AG04450 (cell line): ENCODE results near the gene PTGR3. TPM values are rescaled to one million over a fixed set of nuclear protein-coding genes. Genes with fewer than 3 reads are reported as not detected.
"Not testable (repeated sequence)": the region's sequence is repeated elsewhere in the genome, so short reads cannot be mapped to it uniquely, and the experiment has no call there.

Experiments
- CTCF ChIA-PET: fragments of 300-600, 350-600 bp; formaldehyde crosslinking; extraction: SDS; loops from one replicate; lab custom pipeline; 2022; ENCODE audit warnings: antibody characterized with exemption, inconsistent platforms; lab: Charles Lee
- POLR2A ChIA-PET: fragments of 350-600 bp; formaldehyde crosslinking; extraction: SDS; loops from one replicate; lab custom pipeline; 2021; ENCODE audit warnings: antibody characterized with exemption, inconsistent platforms; lab: Yijun Ruan, JAX
- DNase-seq: peaks from one replicate; pipeline ENCODE4 v3.0.0-alpha.2; 2011; ENCODE audit warnings: low read depth, low spot score
- H3K27ac ChIP-seq: one replicate; pipeline ENCODE4 v1.5.1; 2012; ENCODE audit warnings: low read depth, low read length, control low read depth
- H3K27me3 ChIP-seq: one replicate; pipeline ENCODE4 v1.6.0; 2012; ENCODE audit warnings: low read length; ENCODE audit not compliant: control insufficient read depth, insufficient read depth
- H3K4me3 ChIP-seq: 2 replicates; pipeline ENCODE4 v1.5.1; 2011; ENCODE audit warnings: mild to moderate bottlenecking, low read depth, low read length, control low read depth
- H3K9me3 ChIP-seq: 2 replicates; pipeline ENCODE4 v1.5.1; 2012; ENCODE audit warnings: low read length; ENCODE audit not compliant: control insufficient read depth, insufficient read depth
- CTCF ChIP-seq: IDR thresholded peaks from 2 replicates; pipeline ENCODE4 v1.5.1; 2011; ENCODE audit warnings: low read depth, low read length, control low read depth, inconsistent platforms
- polyA plus RNA-seq: library from polyadenylated mRNA; depleted of rRNA; stranded (reverse); fragments of >200 nt; gene quantifications from 2 replicates; pipeline ENCODE4 v1.2.3, GENCODE V29; 2011

PTGR3 gene
- polyA plus RNA-seq, 1 experiment, result 30.9 TPM

GRCh38 chr18:75198036-75198435 lies 10.9 kb downstream of the PTGR3 start:
- CTCF ChIA-PET, result no interaction called here
- DNase-seq, result no peak
- H3K27ac ChIP-seq, result no peak overlapping the region

GRCh38 chr18:75192899-75193298 lies 16.0 kb downstream of the PTGR3 start:
- Histone ChIP-seq H3K27ac (no peak overlapping the region), H3K9me3 (no peaks in the 10 kb centered on the region), H3K4me3 (no peak overlapping the region), H3K27me3 (no peaks in the 10 kb centered on the region)
- ChIA-PET CTCF (no interaction called here), POLR2A (no interaction called here)
- no peak for TF ChIP-seq CTCF
- DNase-seq, result no peak

More at GRCh38 chr18:75198036-75198435, 10.9 kb downstream of the PTGR3 start:
- Histone ChIP-seq H3K9me3 (no peaks in the 10 kb centered on the region), H3K4me3 (no peak overlapping the region), H3K27me3 (no peaks in the 10 kb centered on the region)
- TF ChIP-seq CTCF, result no peak
- POLR2A ChIA-PET, result no interaction called here

GRCh38 chr18:75189696-75190095 lies 19.2 kb downstream of the PTGR3 start:
- CTCF ChIA-PET, result no interaction called here
- POLR2A ChIA-PET, result no interaction called here

DNA sequence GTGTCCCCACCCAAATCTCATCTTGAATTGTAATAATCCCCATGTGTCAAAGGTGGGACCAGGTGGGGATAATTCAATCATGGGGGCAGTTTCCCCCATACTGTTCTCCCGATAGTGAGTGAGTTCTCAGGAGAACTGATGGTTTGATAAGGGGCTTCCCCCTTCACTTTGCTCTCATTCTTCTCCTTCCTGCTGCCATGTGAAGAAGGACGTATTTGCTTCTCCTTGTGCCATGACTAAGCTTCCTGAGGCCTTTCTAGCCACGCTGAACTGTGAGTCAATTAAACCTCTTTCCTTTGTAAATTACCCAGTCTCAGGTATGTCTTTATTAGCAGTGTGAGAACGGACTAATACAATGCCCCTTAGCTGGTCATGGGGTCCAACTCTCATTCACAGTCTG lies 21.2 kb downstream of the PTGR3 start:
- H3K4me3 ChIP-seq, H3K27ac ChIP-seq, CTCF ChIA-PET, DNase-seq, POLR2A ChIA-PET, H3K27me3 ChIP-seq, H3K9me3 ChIP-seq: not testable (repeated sequence)

More at GRCh38 chr18:75189696-75190095, 19.2 kb downstream of the PTGR3 start:
- DNase-seq, result no peak
- no peak for TF ChIP-seq CTCF
- H3K4me3 ChIP-seq, result no peak overlapping the region
- H3K9me3 ChIP-seq, result no peaks in the 10 kb centered on the region
- H3K27me3 ChIP-seq, result no peaks in the 10 kb centered on the region
- H3K27ac ChIP-seq, result no peak overlapping the region

- Histone ChIP-seq H3K27ac (no peak overlapping the region), H3K4me3 (no peak overlapping the region), H3K9me3 (no peaks in the 10 kb centered on the region; the same call in 1 of the 2 replicates), H3K27me3 (no peaks in the 10 kb centered on the region)
- no peak for DNase-seq
- POLR2A ChIA-PET, result no interaction called here
- CTCF ChIA-PET, result no interaction called here
- no peak for TF ChIP-seq CTCF
Observed at GRCh38 chr18:75185460-75185859, 23.5 kb downstream of the PTGR3 start.
